Measurements from ENCODE around the gene SNRK. TPM values are rescaled to one million over a fixed set of nuclear protein-coding genes. Genes with fewer than 3 reads are reported as not detected.

SNRK gene
- total and polyA plus RNA-seq, 2 of the 13 experiments (the other 11 are each of a cell fraction or from before 2014, with no cell fraction given) = 11.4 to 16.1 TPM

DNA sequence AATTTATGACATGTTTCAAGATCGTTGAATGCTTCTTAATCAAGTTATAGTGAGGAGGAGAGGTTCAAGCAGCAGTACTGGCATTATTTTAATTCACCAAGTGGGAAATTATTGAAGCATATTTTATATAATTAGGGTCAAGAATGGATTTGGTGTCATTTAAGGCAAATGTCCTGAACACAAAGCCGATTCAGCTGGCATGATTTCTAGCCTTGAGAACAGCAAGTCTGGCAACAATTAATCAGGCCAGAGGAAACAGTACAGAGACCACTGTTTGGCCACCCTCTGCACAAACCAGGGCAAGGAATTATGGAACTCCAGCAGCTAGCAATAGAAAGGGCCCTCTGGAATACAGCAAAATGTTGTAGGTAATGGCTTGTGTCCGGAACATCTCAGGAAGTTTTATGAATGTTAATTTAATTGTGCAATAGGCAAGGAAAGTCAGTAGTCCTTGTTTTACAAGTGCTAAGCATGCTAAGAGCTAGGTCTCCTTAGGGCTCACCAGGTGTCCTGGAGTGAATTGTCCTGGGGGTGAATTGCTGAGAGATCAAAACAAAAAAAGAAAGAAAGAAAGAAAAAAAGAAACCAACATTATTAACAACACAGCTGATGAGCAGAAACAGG is 38.7 kb upstream of the SNRK start (continued):
- TF ChIP-seq, protein P1, sequence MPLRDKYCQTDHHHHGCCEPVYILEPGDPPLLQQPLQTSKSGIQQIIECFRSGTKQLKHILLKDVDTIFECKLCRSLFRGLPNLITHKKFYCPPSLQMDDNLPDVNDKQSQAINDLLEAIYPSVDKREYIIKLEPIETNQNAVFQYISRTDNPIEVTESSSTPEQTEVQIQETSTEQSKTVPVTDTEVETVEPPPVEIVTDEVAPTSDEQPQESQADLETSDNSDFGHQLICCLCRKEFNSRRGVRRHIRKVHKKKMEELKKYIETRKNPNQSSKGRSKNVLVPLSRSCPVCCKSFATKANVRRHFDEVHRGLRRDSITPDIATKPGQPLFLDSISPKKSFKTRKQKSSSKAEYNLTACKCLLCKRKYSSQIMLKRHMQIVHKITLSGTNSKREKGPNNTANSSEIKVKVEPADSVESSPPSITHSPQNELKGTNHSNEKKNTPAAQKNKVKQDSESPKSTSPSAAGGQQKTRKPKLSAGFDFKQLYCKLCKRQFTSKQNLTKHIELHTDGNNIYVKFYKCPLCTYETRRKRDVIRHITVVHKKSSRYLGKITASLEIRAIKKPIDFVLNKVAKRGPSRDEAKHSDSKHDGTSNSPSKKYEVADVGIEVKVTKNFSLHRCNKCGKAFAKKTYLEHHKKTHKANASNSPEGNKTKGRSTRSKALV (CRISPR knock-in tag; IDR thresholded peaks at IDR 0.05) = no peak
- TF ChIP-seq FOXJ3 (CRISPR knock-in tag; IDR thresholded peaks at IDR 0.05; ENCODE audit: borderline replicate concordance) (no peak), TBX3 (IDR thresholded peaks at IDR 0.05; ENCODE audit: borderline replicate concordance) (no peak), ZNF432 (CRISPR knock-in tag; IDR thresholded peaks at IDR 0.05; ENCODE audit: borderline replicate concordance) (no peak)

DNA sequence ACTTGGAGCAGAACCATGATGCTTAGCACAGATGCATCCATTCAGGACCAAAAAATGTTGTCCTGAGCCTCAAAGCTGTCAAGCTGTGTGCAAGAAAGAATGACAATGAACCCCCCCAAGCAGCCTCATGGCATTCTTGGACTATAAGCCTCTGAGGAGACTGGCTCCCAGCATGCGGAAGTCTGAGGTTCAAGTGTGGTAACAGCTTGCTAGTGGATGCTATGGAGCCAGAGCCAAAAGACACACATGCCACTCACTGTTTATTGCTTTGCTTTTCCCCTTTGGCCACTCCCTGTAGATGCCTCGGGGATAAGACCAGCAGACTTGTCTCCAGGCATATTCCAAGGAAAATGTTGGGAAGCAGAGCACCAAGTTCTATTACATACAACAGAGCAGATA is 38.2 kb upstream of the SNRK start:
- Histone ChIP-seq H3K9me3 (ENCODE audit: low read length) (peaks cover 1% of the 10 kb centered on the region; the same call in 1 of the 2 replicates), H3K9ac (ENCODE audit: insufficient read depth, low read depth, low read length) (no peak overlapping the region), H3K36me3 (replicated peaks in 1 of 2; ENCODE audit: control insufficient read depth in 1 of 2, insufficient read depth in 2 of 2, low read length in 2 of 2) (no peaks in the 10 kb centered on the region), H3K27ac (ENCODE audit: extremely low read length, insufficient read depth, low read length) (no peak overlapping the region), H3K79me2 (ENCODE audit: insufficient read depth, low read length) (no peaks in the 10 kb centered on the region), H3K27me3 (ENCODE audit: control insufficient read depth in 1 of 2, insufficient read depth in 2 of 2, low read length in 2 of 2) (peaks cover 0 to 15% of the 10 kb centered on the region in 2 experiments; a peak in 2 of 5 replicates), H4K20me1 (ENCODE audit: insufficient read depth, low read length) (no peaks in the 10 kb centered on the region), H2AFZ (ENCODE audit: low read length) (no peak overlapping the region), H3K4me2 (ENCODE audit: low read depth, low read length) (no peak overlapping the region), H3K4me1 (ENCODE audit: insufficient read depth, low read length) (no peaks in the 10 kb centered on the region), H3K4me3 (replicated peaks in 1 of 3; ENCODE audit: insufficient read depth in 1 of 3, low read depth in 2 of 3, low read length in 3 of 3) (no peak overlapping the region)
- DNase-seq (ENCODE audit: low spot score) (no peak), ATAC-seq (no peak), FAIRE-seq (no peak)
- intact Hi-C loops (cut with micrococcal nuclease; ENCODE audit: unreplicated experiment) = no loop called here
- in situ Hi-C loops (cut with HindIII; ENCODE audit: extremely low pct_ligation_motif_present, low pct_unique_long_range_greater_than_20kb) = no loop called here
- TF ChIP-seq ZNF224 (CRISPR knock-in tag; IDR thresholded peaks at IDR 0.05) (no peak), ZNF33A (CRISPR knock-in tag; IDR thresholded peaks at IDR 0.05; ENCODE audit: borderline replicate concordance) (no peak), ISL2 (CRISPR knock-in tag; IDR thresholded peaks at IDR 0.05) (no peak), HNF4G (IDR thresholded peaks at IDR 0.05; ENCODE audit: borderline replicate concordance, low read depth, low read length) (no peak), HNF4G (CRISPR knock-in tag; IDR thresholded peaks at IDR 0.05; ENCODE audit: borderline replicate concordance, low read depth) (no peak), MAF1 (CRISPR knock-in tag; IDR thresholded peaks at IDR 0.05; ENCODE audit: borderline replicate concordance) (no peak), ZNF343 (CRISPR knock-in tag; IDR thresholded peaks at IDR 0.05) (no peak), ZNF24 (IDR thresholded peaks at IDR 0.05) (no peak)
- TF ChIP-seq, protein P2, sequence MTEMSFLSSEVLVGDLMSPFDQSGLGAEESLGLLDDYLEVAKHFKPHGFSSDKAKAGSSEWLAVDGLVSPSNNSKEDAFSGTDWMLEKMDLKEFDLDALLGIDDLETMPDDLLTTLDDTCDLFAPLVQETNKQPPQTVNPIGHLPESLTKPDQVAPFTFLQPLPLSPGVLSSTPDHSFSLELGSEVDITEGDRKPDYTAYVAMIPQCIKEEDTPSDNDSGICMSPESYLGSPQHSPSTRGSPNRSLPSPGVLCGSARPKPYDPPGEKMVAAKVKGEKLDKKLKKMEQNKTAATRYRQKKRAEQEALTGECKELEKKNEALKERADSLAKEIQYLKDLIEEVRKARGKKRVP (CRISPR knock-in tag; IDR thresholded peaks at IDR 0.05) = no peak
- BruUV-seq (replicated peaks) = no TSS peak
- 50% methylated on average over 2 of the region's 2 CpGs for WGBS (ENCODE audit: low lambda C conversion rate)
- CTCF ChIA-PET (ENCODE audit: low intra/inter-chr PET ratio, low total read pairs) = no interaction called here
- POLR2A ChIA-PET = no interaction called here

Measured in HepG2 (cell line).